Fibroblast of mammary gland (primary cell): Measurements from ENCODE around the gene CHRNA10.
A peak's percentile ranks its signal among the peaks of the same experiment; 100 is the strongest.

Source experiments
- DNase-seq: peaks from one replicate; pipeline ENCODE4 v3.0.0-alpha.2; 2010; ENCODE audit warnings: low read depth
- H3K4me3 ChIP-seq: 2 replicates; pipeline ENCODE4 v1.5.1; 2011; ENCODE audit warnings: low read depth, mild to moderate bottlenecking, low read length, moderate library complexity; ENCODE audit not compliant: control insufficient read depth
- CTCF ChIP-seq: conservative IDR thresholded peaks from 2 replicates; pipeline ENCODE4 v1.5.1; 2011; ENCODE audit warnings: low read depth, low read length, inconsistent platforms; ENCODE audit not compliant: control insufficient read depth, insufficient read depth

CHRNA10 gene

GRCh38 chr11:3671334-3672254 lies at the start of gene CHRNA10:
CHRNA10 (minus strand) TSS chr11:3671384; CDS start chr11:3671312, 72 bp downstream.
- no peak for TF ChIP-seq CTCF
- DNase-seq, result no peak
- no peak within 1 kb of the TSS for H3K4me3 ChIP-seq

GRCh38 chr11:3712274-3712673 lies 41.1 kb upstream of the CHRNA10 start:
- H3K4me3 ChIP-seq, result no peak overlapping the region
- no peak for TF ChIP-seq CTCF
- DNase-seq, result no peak

GRCh38 chr11:3710485-3711259 lies 39.5 kb upstream of the CHRNA10 start:
- DNase-seq, result peak; percentile 44
- TF ChIP-seq CTCF, result no peak
- H3K4me3 ChIP-seq, result no peak overlapping the region

GRCh38 chr11:3709977-3710376 lies 38.8 kb upstream of the CHRNA10 start:
- H3K4me3 ChIP-seq, result no peak overlapping the region
- DNase-seq, result peak; percentile 55
- TF ChIP-seq CTCF, result no peak

GRCh38 chr11:3707176-3707575 lies 36.0 kb upstream of the CHRNA10 start:
- TF ChIP-seq CTCF, result no peak
- no peak overlapping the region for H3K4me3 ChIP-seq
- DNase-seq, result no peak

GRCh38 chr11:3703383-3703782 lies 32.2 kb upstream of the CHRNA10 start:
- TF ChIP-seq CTCF, result no peak
- no peak overlapping the region for H3K4me3 ChIP-seq
- DNase-seq, result no peak
